GM23248 (cell line): ENCODE data around the gene SNX6. TPM values are rescaled to one million over a fixed set of nuclear protein-coding genes. Genes with fewer than 3 reads are reported as not detected.
"Not testable (repeated sequence)": the region's sequence is repeated elsewhere in the genome, so short reads cannot be mapped to it uniquely, and the experiment has no call there.

Experiments
- DNase-seq: peaks from one replicate; pipeline ENCODE4 v3.0.0-alpha.2; 2015
- H2AFZ ChIP-seq: fragments of 200-600 bp; sonication (generic); 2 replicates; pipeline ENCODE4 v1.6.1; 2016; ENCODE audit warnings: antibody characterized with exemption
- H3F3A ChIP-seq: fragments of 200-600 bp; sonication (generic); 2 replicates; pipeline ENCODE4 v1.6.1; 2016; ENCODE audit warnings: mild to moderate bottlenecking, antibody characterized with exemption, mixed run types; ENCODE audit not compliant: insufficient read depth
- H3K27ac ChIP-seq: fragments of 200-600 bp; sonication (generic); 2 replicates; pipeline ENCODE4 v1.5.1; 2016; ENCODE audit warnings: mild to moderate bottlenecking
- H3K27me3 ChIP-seq: fragments of 200-600 bp; sonication (generic); replicated peaks from 2 replicates; pipeline ENCODE4 v1.6.1; 2016; ENCODE audit warnings: mild to moderate bottlenecking; ENCODE audit not compliant: insufficient read depth
- H3K36me3 ChIP-seq: fragments of 200-600 bp; sonication (generic); 2 replicates; pipeline ENCODE4 v1.6.1; 2016; ENCODE audit warnings: low read depth, mild to moderate bottlenecking
- H3K4me1 ChIP-seq: fragments of 200-600 bp; sonication (generic); 2 replicates; pipeline ENCODE4 v1.6.1; 2016; ENCODE audit warnings: mild to moderate bottlenecking; ENCODE audit not compliant: insufficient read depth
- H3K4me2 ChIP-seq: fragments of 200-600 bp; sonication (generic); one replicate; pipeline ENCODE4 v1.6.1; 2016; ENCODE audit warnings: mild to moderate bottlenecking; ENCODE audit not compliant: unreplicated experiment
- H3K4me3 ChIP-seq: fragments of 200-600 bp; sonication (generic); 2 replicates; pipeline ENCODE4 v1.5.1; 2016; ENCODE audit warnings: mild to moderate bottlenecking
- H3K79me2 ChIP-seq: fragments of 200-600 bp; sonication (generic); 2 replicates; pipeline ENCODE4 v1.6.1; 2016; ENCODE audit warnings: mild to moderate bottlenecking; ENCODE audit not compliant: insufficient read depth
- H3K9ac ChIP-seq: fragments of 200-600 bp; sonication (generic); 2 replicates; pipeline ENCODE4 v1.6.1; 2016; ENCODE audit warnings: mild to moderate bottlenecking
- H3K9me2 ChIP-seq: fragments of 200-600 bp; sonication (generic); 2 replicates; pipeline ENCODE4 v1.6.1; 2016; ENCODE audit warnings: mixed run types, mild to moderate bottlenecking, moderate library complexity; ENCODE audit not compliant: insufficient read depth
- H3K9me3 ChIP-seq: fragments of 200-600 bp; sonication (generic); one replicate; pipeline ENCODE4 v1.6.1; 2017; ENCODE audit warnings: low read depth
- H4K20me1 ChIP-seq: fragments of 200-600 bp; sonication (generic); 2 replicates; pipeline ENCODE4 v1.6.0; 2016; ENCODE audit not compliant: insufficient read depth
- EZH2 ChIP-seq: fragments of 200-600 bp; sonication (generic); IDR thresholded peaks from 2 replicates; pipeline ENCODE4 v1.6.1; 2018; ENCODE audit warnings: antibody characterized with exemption, mild to moderate bottlenecking; ENCODE audit not compliant: insufficient read depth, poor library complexity, severe bottlenecking
- EZH2phosphoT487 ChIP-seq: fragments of 200-600 bp; sonication (generic); IDR thresholded peaks from 2 replicates; pipeline ENCODE4 v1.6.1; 2018; ENCODE audit warnings: antibody characterized with exemption, moderate library complexity, mild to moderate bottlenecking, low read depth; ENCODE audit not compliant: insufficient read depth
- WGBS, 2 experiments: methylation state at CpG; one replicate each; pipeline ENCODE4 v1.1.6; 2015 to 2017; ENCODE audit warnings: low lambda C conversion rate in 2 of 2, low coverage in 1 of 2; ENCODE audit errors: missing lambda C conversion rate in 2 of 2; 5-methylcytosine and 5-hydroxymethylcytosine counted together
- in situ Hi-C: fragments of 300-500 bp; cut with MboI; formaldehyde crosslinking; loops from 2 replicates; pipeline ENCODE4 v1.15.0; 2020
- polyA plus RNA-seq: library from polyadenylated mRNA; unstranded; fragments of >200 nt; fragmentation: Nextera tagmentation; extraction: Ambion mirVana; gene quantifications from 2 replicates; pipeline ENCODE4 v1.2.1, GENCODE V29; 2016
- total RNA-seq: library from RNA; depleted of rRNA; stranded (reverse); fragments of >200 nt; shearing (Covaris generic); gene quantifications from 2 replicates; pipeline ENCODE4 v1.2.3, GENCODE V29; 2014

SNX6 gene
- total and polyA plus RNA-seq, 2 experiments from 2014 or later: 187 to 287 TPM

DNA sequence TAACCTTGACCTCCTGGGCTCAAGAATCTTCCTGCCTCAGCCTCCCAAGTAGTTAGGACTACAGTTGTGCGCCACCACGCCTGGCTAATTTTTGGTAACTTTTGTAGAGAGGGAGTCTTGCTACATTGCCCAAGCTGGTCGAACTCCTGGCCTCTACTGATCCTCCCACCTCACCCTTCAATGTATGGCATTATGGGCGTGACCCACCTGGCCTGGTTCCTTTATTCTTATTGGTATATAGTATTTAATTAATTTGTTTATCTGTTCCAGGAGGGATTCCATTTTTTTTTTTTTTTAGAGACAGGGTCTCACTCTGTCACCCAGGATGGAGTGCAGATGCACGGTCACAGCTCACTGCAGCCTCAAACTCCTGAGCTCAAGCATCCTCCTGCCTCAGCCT is 49.6 kb downstream of the SNX6 start:
- TF ChIP-seq EZH2 (no peak), EZH2phosphoT487 (no peak)
- H3F3A ChIP-seq: peaks cover 29% of the 10 kb centered on the region; the same call in 1 of the 2 replicates
- H2AFZ ChIP-seq: no peak overlapping the region
- in situ Hi-C loops: no loop called here
- H3K36me3 ChIP-seq: peaks cover 46% of the 10 kb centered on the region
- whole genome bisulfite sequencing, 2 experiments: 97 to 99% methylated on average over 5 of the region's 5 CpGs
- no peak overlapping the region for H3K4me3 ChIP-seq
- no peak overlapping the region for H3K9ac ChIP-seq
- H3K4me2 ChIP-seq: no peak overlapping the region
- H3K27me3 ChIP-seq: no peaks in the 10 kb centered on the region
- no peak for DNase-seq
- peak overlapping the region; percentile 50 for H3K27ac ChIP-seq
- H4K20me1 ChIP-seq: no peaks in the 10 kb centered on the region
- no peaks in the 10 kb centered on the region for H3K9me3 ChIP-seq
- H3K79me2 ChIP-seq: peaks cover 30% of the 10 kb centered on the region
- H3K9me2 ChIP-seq: no peaks in the 10 kb centered on the region
- H3K4me1 ChIP-seq: peaks cover 11% of the 10 kb centered on the region

DNA sequence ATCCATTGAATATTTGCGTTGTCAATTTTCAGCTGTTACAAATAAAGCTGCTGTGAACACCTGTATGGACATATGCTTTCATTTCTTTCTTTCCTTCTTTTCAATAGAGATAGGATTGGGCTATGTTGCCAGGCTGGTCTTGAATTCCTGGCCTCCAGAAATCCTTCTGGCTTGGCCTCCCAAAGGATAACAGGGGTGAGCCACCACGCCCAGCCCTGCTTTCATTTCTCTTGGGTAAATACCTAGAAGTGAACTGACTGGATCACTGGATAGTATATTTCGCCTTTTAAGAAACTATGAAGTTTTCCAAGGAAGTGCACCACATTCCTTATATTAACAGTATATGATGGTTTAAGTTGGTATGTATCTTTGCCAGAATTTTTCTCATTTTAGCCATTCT is 58.2 kb downstream of the SNX6 start:
- H3K36me3 ChIP-seq: peaks cover 49% of the 10 kb centered on the region

DNA sequence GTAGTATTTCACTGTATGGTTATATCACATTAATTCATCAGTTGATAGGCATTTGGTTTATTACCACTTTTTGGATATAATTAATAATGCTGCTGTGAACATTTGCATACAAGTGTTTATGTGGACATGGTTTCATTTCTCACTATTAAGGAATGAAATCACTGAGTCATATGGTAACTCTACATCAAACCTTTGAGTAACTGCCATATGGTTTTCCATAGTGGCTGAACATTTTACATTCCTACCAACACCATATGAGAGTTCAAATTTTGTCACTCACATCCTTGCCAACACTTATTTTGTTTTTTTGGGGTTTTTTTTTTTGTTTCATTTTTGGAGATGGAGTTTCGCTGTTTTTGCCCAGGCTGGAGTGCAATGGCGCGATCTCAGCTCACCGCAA is 60.2 kb downstream of the SNX6 start:
- no peaks in the 10 kb centered on the region; the same call in 1 of the 2 replicates for H3K79me2 ChIP-seq
- H3K4me1 ChIP-seq: no peaks in the 10 kb centered on the region
- peaks cover 10% of the 10 kb centered on the region for H3F3A ChIP-seq
- H3K4me2 ChIP-seq: no peak overlapping the region
- H3K4me3 ChIP-seq: no peak overlapping the region
- in situ Hi-C loops: no loop called here
- no peak overlapping the region for H3K27ac ChIP-seq
- H3K36me3 ChIP-seq: peaks cover 69% of the 10 kb centered on the region
- TF ChIP-seq EZH2phosphoT487: no peak
- no peak for TF ChIP-seq EZH2
- 96 to 98% methylated on average over 4 of the region's 4 CpGs for WGBS, 2 experiments
- H3K27me3 ChIP-seq: no peaks in the 10 kb centered on the region
- H4K20me1 ChIP-seq: no peaks in the 10 kb centered on the region
- DNase-seq: peak; percentile 48
- no peaks in the 10 kb centered on the region for H3K9me3 ChIP-seq
- H3K9me2 ChIP-seq: no peaks in the 10 kb centered on the region
- H3K9ac ChIP-seq: no peak overlapping the region
- no peak overlapping the region for H2AFZ ChIP-seq

More for the DNA sequence above, 58.2 kb downstream of the SNX6 start:
- H3K9me3 ChIP-seq: no peaks in the 10 kb centered on the region
- DNase-seq: no peak
- H3K79me2 ChIP-seq: no peaks in the 10 kb centered on the region; the same call in 1 of the 2 replicates
- no peaks in the 10 kb centered on the region for H3K27me3 ChIP-seq
- no peaks in the 10 kb centered on the region for H4K20me1 ChIP-seq
- no peak overlapping the region for H3K4me3 ChIP-seq
- WGBS, 2 experiments: 100% methylated on average over 3 of the region's 3 CpGs
- no peaks in the 10 kb centered on the region for H3K9me2 ChIP-seq
- no peak overlapping the region for H3K27ac ChIP-seq
- TF ChIP-seq EZH2 (no peak), EZH2phosphoT487 (no peak)
- H3K9ac ChIP-seq: no peak overlapping the region
- H2AFZ ChIP-seq: no peak overlapping the region
- H3F3A ChIP-seq: peaks cover 10% of the 10 kb centered on the region
- no peak overlapping the region for H3K4me2 ChIP-seq
- no peaks in the 10 kb centered on the region for H3K4me1 ChIP-seq
- in situ Hi-C loops: no loop called here

DNA sequence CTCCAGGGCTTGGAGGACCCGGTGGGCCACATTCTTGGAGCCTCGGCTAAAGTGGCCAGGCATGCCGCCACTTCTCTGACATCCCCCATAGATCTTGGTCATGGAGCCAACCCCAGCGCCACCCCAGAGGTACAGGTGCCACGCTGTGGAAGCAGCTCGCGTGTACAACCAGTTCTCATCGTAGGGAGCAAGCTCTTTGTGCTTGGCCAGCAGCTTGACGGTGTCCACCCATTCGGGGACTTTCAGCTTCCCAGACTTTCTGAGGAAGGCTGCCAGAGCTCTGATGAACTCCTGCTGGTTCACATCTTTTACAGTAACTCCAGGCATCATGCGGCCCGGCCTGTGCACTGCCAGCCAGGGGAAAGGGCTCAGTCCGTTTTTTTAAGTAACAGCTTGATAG is 61.1 kb downstream of the SNX6 start:
- no peak for DNase-seq
- Histone ChIP-seq H3K27ac (no peak overlapping the region), H3K9me3 (no peaks in the 10 kb centered on the region), H3K4me3 (no peak overlapping the region), H2AFZ (no peak overlapping the region), H3K9me2 (no peaks in the 10 kb centered on the region), H4K20me1 (no peaks in the 10 kb centered on the region), H3K79me2 (no peaks in the 10 kb centered on the region; the same call in 1 of the 2 replicates), H3K27me3 (no peaks in the 10 kb centered on the region), H3K9ac (no peak overlapping the region), H3K4me2 (no peak overlapping the region), H3F3A (peaks cover 10% of the 10 kb centered on the region), H3K36me3 (peaks cover 78% of the 10 kb centered on the region), H3K4me1 (no peaks in the 10 kb centered on the region)
- 67 to 69% methylated on average over 13 of the region's 13 CpGs for WGBS, 2 experiments
- in situ Hi-C loops: no loop called here
- TF ChIP-seq EZH2: no peak
- TF ChIP-seq EZH2phosphoT487: no peak

DNA sequence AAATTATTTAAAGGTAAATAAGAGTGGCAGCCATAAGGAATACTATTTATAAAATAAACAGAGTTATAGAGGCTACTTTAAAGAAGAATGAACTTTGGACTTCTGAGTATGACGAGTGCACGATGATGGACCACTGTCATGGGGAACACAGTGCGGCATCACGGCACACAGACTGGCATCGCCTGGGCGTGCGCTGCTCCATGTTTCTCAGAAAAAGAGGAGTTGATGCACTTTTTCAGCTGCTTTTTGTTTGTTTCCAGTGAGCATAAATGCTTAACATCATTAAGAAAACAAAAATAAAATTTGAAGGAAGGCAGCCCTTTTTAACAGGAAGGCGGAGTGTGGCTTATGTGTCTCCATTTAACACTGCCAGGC is 67.2 kb downstream of the SNX6 start:
- H4K20me1 ChIP-seq: no peaks in the 10 kb centered on the region
- H2AFZ ChIP-seq: no peak overlapping the region
- H3K4me2 ChIP-seq: no peak overlapping the region
- TF ChIP-seq EZH2: no peak
- no peak for TF ChIP-seq EZH2phosphoT487
- no peak for DNase-seq
- H3K9me2 ChIP-seq: no peaks in the 10 kb centered on the region
- WGBS, 2 experiments: 93 to 94% methylated on average over 8 of the region's 8 CpGs
- no peak overlapping the region for H3K9ac ChIP-seq
- no peaks in the 10 kb centered on the region for H3K27me3 ChIP-seq
- no peak overlapping the region for H3K4me3 ChIP-seq
- no peaks in the 10 kb centered on the region for H3K9me3 ChIP-seq
- in situ Hi-C loops: no loop called here
- peaks cover 49% of the 10 kb centered on the region for H3K36me3 ChIP-seq
- no peaks in the 10 kb centered on the region for H3K4me1 ChIP-seq
- peaks cover 8% of the 10 kb centered on the region; the same call in 1 of the 2 replicates for H3F3A ChIP-seq
- H3K27ac ChIP-seq: no peak overlapping the region
- no peaks in the 10 kb centered on the region; the same call in 1 of the 2 replicates for H3K79me2 ChIP-seq

DNA sequence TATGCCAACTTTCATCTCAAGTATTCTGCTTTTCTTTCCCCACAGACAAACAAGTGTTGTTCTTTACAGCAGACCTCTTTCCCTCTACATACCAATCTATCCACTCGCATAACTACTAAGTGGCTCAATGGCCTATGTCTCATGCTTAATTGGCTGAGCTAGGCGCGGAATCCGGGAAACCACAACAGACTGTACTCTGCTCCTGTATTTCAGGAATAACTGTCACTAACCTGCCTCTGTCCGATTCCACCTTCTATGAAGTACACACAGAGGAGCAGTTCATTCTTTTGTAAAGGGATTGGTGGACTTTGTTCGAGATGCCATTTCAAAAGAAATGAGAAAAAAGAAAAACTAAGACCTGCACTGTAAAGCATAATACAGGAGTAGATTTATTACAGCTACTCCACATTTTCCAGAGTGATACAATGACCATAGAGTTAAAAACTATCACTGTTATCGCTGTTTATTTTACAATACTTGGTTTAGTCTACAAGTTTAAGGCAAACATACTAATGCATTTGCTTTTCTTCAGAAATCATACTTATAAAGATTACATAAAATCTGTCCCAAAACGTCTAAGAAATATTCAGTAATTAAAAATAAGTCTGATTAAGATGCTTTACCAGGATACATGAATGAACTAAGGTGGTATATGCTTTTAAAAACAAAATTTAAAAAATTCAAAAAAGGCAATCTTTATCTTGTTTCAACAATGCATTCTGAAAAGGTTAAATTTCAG is 67.7 kb downstream of the SNX6 start:
- WGBS, 2 experiments: 97 to 98% methylated on average over 7 of the region's 8 CpGs

DNA sequence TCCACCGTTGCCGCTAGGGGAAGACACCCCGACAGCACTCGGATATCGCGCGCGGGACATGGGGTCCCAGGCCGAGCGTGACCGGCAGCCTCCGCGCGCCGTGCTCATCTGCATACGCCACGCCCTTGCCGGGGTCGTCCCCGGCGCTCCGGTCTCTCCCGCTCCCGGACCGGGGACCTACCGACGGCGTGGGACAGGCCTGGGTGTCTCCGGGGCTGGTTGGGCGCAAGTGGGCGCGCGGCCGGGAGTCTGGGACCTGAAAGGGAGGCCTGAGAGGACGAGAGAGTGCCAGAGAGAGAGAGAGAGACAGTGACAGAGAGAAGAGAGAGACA is 73.5 kb downstream of the SNX6 start:
- H3K79me2 ChIP-seq, H3K9ac ChIP-seq, H3K9me2 ChIP-seq, H3K27ac ChIP-seq, H3K27me3 ChIP-seq, H3K4me3 ChIP-seq, H2AFZ ChIP-seq, H3K36me3 ChIP-seq, DNase-seq, in situ Hi-C loops, H3K9me3 ChIP-seq, H3K4me2 ChIP-seq, H3K4me1 ChIP-seq, H4K20me1 ChIP-seq: not testable (repeated sequence)
- no CpG with 5 or more reads among the region's 35 CpGs for WGBS, 2 experiments
- peaks cover 12% of the 10 kb centered on the region for H3F3A ChIP-seq

More for the DNA sequence above, 67.7 kb downstream of the SNX6 start:
- H2AFZ ChIP-seq, H3K4me2 ChIP-seq, in situ Hi-C loops, H3F3A ChIP-seq, H3K4me3 ChIP-seq, H3K27ac ChIP-seq, H3K4me1 ChIP-seq, H4K20me1 ChIP-seq, H3K9me3 ChIP-seq, H3K27me3 ChIP-seq, DNase-seq, H3K9ac ChIP-seq, H3K9me2 ChIP-seq, H3K79me2 ChIP-seq: not testable (repeated sequence)
- H3K36me3 ChIP-seq: peaks cover 43% of the 10 kb centered on the region
